GM19328 (cell line): ENCODE data around the gene POLN.
"Not testable (repeated sequence)": the region's sequence is repeated elsewhere in the genome, so short reads cannot be mapped to it uniquely, and the experiment has no call there.

Source experiments
- ATAC-seq: cut with Tn5 transposase; IDR thresholded peaks from one replicate; pipeline ENCODE4 v1.9.1; 2021; ENCODE audit warnings: mild to moderate bottlenecking, moderate library complexity; ENCODE audit not compliant: unreplicated experiment

The POLN gene

GRCh38 chr4:2222838-2223237, 19.1 kb downstream of the POLN start:
- no peak for ATAC-seq

GRCh38 chr4:2221378-2221777, 20.5 kb downstream of the POLN start:
- not testable (repeated sequence) for ATAC-seq

- no peak for ATAC-seq
Measured at GRCh38 chr4:2220016-2220630, 21.8 kb downstream of the POLN start.

DNA sequence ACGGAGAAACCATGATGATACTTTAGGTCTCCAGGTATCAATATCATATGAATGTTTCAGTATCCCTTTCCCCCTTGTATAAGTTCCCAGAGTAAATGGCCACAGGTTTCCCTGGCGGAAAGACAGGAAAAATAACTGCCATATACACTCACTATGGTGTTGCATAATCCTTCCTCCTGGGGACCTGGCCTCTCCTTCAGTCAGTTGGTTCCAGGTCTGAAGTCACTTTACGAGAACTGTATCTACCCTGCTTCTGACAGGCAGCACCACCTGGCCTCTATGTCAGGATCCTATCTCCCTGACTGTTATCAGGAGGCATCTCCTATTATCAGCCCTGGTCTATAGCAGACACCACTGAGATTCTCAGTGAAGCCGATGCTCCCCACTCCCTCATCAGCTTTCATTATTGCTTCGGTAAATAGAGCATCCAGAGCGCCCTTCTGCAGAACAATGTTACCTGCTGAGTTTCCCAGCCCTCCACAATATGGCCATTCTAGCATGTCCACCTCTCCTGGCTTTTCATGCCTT, 22.6 kb downstream of the POLN start:
- no peak for ATAC-seq

- ATAC-seq, result no peak
Measured at GRCh38 chr4:2218436-2218835, 23.5 kb downstream of the POLN start.

DNA sequence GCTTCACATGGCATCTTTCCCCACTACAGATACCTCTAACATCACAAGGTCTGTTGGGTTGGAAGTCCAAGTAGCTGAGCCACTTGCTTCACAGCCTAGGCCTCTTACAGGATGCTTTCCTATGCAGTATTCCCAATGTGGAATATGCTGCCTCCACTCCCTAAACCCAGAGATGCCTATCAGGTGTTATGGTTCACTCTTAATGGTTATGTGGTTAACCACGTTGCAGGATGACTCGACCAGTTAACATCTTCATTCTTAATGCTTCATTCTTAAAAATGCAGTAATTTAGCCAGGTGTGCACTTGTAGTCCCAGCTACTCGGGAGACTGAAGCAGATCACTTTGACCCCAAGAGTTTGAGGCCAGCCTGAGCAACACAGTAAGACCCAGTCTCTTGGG, 24.2 kb downstream of the POLN start:
- no peak for ATAC-seq

GRCh38 chr4:2212831-2213230, 29.1 kb downstream of the POLN start:
- ATAC-seq, result no peak

GRCh38 chr4:2202789-2203188, 39.1 kb downstream of the POLN start:
- ATAC-seq, result not testable (repeated sequence)

- ATAC-seq, result no peak
Measured at GRCh38 chr4:2194496-2194895, 47.4 kb downstream of the POLN start.

DNA sequence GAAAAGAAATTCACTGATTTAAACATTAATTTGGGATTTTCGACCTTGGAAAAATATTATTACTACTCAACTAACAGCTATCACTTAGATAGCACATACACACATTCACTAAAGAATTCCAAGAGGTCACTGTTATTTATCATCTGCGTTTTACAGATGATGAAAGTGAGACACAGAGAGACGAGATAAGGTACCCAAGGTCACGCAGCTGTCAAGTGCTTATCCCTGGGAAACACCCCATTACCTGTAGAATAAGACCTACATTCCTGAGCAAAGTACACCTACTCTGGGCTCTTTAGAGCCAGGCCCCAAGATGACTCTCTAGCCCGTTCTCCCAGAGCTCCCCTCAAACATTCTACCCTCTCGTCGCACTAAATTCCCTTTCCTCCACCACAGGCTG, 48.6 kb downstream of the POLN start:
- ATAC-seq, result no peak

GRCh38 chr4:2186865-2187172, 55.1 kb downstream of the POLN start:
- no peak for ATAC-seq

DNA sequence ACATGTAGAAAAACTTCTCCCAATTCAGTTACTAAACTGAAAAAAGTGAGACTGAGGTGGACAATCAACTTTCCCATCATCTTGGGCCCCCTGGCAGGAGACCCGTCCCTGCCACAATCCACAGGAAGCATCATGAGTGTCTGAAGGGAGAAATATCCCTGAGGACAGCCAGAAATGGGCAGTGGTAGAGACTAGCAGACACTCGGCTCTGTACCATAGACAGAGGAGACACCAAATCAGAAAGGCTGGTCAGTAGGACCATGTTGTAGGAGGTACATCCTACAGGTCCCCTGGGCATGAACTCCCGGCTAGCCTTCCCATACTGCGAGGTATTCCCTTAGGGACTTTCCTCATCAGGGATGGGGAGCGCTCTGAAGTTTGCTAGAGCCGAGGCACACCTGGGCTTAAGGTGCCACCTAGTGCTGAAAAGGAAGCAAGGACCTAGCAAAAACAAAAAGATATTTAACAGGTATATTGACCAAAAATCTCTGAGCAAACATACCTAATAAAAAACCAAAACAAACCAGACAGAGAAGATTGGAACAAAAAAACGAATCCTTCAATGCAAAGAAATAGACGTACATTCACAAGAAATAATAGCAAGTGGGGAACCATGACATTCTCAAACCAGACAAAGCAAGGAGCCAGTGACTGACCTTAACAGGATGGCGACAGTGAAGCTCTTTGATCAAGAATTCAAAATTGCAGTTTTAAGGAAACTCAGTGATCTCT, 55.6 kb downstream of the POLN start:
- ATAC-seq, result no peak

DNA sequence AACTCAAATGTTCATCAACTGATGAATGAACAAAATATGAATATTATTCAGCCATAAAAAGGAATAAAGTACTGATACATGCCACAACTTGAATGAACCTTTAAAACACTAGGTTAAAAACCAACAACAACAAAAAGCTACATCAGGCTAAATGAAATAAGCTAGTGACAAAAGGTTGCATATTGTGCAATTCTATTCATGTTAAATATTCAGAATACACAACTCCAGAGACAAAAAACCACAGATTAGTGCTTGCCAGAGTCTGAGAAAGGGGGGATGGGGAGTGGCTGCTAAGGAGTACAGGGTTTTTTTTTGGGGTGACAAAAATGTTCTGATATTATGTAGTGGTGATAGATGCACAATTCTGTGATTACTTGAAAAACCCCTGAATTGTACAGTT, 58.5 kb downstream of the POLN start:
- no peak for ATAC-seq

GRCh38 chr4:2182994-2183393, 58.9 kb downstream of the POLN start:
- no peak for ATAC-seq

GRCh38 chr4:2180410-2180809, 61.5 kb downstream of the POLN start:
- ATAC-seq, result no peak

GRCh38 chr4:2179717-2180116, 62.2 kb downstream of the POLN start:
- no peak for ATAC-seq

DNA sequence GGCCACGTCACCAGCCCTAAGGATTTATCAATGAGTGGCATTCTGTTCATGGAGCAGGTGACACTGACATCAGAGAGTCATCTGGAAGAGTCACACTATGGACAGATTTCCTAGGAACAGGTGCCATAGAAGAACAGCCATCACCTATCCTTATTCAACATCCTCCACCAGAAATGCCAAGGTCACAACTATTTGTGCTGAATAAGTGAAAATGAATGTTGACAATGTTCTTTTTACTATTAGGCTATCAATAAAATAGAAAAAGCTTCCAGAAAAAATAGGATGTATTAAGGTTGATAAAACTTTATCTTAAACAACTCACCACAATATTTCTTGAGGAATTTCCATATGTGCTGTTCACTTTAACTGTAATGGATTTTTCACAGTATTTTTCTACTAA, 62.9 kb downstream of the POLN start:
- no peak for ATAC-seq

GRCh38 chr4:2177443-2178093, 64.4 kb downstream of the POLN start:
- ATAC-seq, result no peak

GRCh38 chr4:2175990-2176698, 65.8 kb downstream of the POLN start:
- no peak for ATAC-seq

DNA sequence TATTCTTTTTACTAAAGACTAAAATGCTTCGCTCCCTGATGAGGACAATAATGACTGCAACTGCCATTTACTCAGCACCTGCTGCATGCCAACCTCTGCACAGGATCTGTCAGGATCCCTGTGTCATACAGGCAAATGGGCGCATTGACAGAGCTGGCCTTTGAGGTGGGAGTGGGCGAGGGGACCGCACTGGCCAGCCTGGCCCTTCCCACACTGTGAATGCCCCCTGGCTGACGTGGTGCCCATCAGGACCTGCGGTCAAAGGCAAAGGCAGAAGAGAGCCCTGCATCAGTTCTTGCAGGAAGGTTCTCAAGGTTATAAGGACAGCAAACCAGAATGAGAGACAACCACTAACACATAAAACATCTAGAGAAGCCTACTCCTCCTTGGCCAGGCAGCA, 67.9 kb downstream of the POLN start:
- ATAC-seq, result no peak

GRCh38 chr4:2172627-2173231, 69.2 kb downstream of the POLN start:
- ATAC-seq, result no peak
